Measurements from ENCODE around the gene UBE2V1. TPM values are rescaled to one million over a fixed set of nuclear protein-coding genes. Genes with fewer than 3 reads are reported as not detected.
A peak's percentile ranks its signal among the peaks of the same experiment; 100 is the strongest.

UBE2V1 gene
- total and polyA plus RNA-seq, 2 donors (not counting 1 experiment from before 2014, with no cell fraction given), result 69.2 to 158 TPM

DNA sequence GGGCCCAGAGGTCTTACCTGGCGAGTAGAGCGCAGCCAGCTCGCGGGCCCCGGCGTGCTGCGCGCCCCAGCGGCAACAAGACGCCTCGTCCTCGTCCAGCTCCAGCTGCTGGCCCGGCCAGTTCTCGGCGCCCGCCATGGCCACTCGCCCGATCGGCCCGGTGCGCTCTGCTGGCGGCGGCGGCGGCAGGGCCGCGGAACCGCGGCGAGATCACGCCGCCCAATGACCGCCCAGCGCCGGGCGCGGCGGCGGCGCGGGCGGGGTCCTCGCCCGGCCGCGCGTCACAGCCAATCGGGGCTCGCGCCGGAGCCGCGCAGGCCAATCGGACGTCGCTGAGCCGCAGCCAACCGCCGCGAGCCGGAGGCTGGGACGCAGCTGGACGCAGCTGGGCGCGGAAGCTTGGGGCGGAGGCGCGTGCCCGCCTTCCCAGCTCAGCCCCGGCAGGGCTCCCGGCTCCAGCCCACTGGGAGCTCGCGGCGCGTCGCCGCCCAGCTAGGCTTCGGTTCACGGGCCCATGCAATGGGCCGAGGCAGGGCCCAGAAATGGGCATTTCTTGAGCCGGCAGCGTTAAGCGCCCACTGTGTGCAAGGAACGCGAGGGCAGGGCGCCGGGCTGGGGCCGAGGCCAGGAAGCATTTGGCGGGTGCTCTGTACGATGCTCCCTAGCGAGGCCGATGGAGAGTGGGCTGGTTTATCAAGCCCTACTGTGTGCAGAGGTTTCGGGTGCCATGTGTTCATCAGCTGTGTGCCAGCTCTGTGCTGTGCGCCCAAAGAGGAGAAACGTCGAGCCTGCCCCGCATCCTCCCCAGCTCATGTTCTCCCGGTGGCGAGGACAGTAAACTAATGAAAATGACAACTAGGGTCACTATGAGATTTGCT is 40.8 kb upstream of the UBE2V1 start, which contains the start of gene PEDS1:
Gene PEDS1 (minus strand): TSS at position 224 of the 878 bp plus-strand sequence. CDS start 86 bp downstream, at position 138.
- H3K27me3 ChIP-seq (replicated peaks in 1 of 4; ENCODE audit: control extremely low read depth in 1 of 4, control insufficient read depth in 3 of 4, insufficient read depth in 4 of 4, low read length in 3 of 4), result no peaks in the 10 kb centered on the region
- no peak for TF ChIP-seq CTCF (IDR thresholded peaks at IDR 0.05)
- ATAC-seq (ENCODE audit: low read depth), result peak; percentile 98
- CTCF ChIA-PET, result interaction anchor here (0.9 to 6.8 kb wide), 15 partner anchors 10 to 175 kb away, joined by 3 to 40 read pairs (median 5); partner anchors contain the start of genes CEBPB and UBE2V1
- POLR2A ChIA-PET, result interaction anchor here (0.7 to 2.3 kb wide), 7 partner anchors 9 to 218 kb away, joined by 3 to 10 read pairs (median 4); partner anchors contain the start of gene RNF114
- H3K4me3 Mint-ChIP-seq, result peak within 1 kb of the TSS; percentile 77
- peaks cover 11% of the 10 kb centered on the region for H4K20me1 ChIP-seq (ENCODE audit: control insufficient read depth, insufficient read depth, low read length, poor library complexity, severe bottlenecking)
- 4% methylated on average over 99 of the region's 99 CpGs for WGBS (ENCODE audit: insufficient coverage)
- intact Hi-C loops (cut with micrococcal nuclease), result loop anchor here (1.0 kb wide), 2 partner anchors 13 to 40 kb away; partner anchors contain the start of gene UBE2V1
- peak within 1 kb of the TSS; percentile 90 for H3K4me2 ChIP-seq (replicated peaks; ENCODE audit: low read depth, low read length, poor library complexity, severe bottlenecking)
- H3K4me1 ChIP-seq (ENCODE audit: control insufficient read depth in 2 of 2, insufficient read depth in 2 of 2, low read length in 2 of 2), result peaks cover 18 to 24% of the 10 kb centered on the region in 2 donors
- peak; percentile 89 for DNase-seq
- peaks cover 0 to 7% of the 10 kb centered on the region in 2 experiments for H3K36me3 ChIP-seq (replicated peaks in 1 of 2; ENCODE audit: control extremely low read depth in 1 of 2, control insufficient read depth in 1 of 2, extremely low read depth in 1 of 2, insufficient read depth in 2 of 2, low read length in 1 of 2)
- H3K27me3 Mint-ChIP-seq, result no peaks in the 10 kb centered on the region
- H3K4me1 Mint-ChIP-seq, result peaks cover 38% of the 10 kb centered on the region
- H3K9ac ChIP-seq (ENCODE audit: low read length), result peak within 1 kb of the TSS; percentile 85
- peak within 1 kb of the TSS; percentile 63 to 85 for H3K27ac ChIP-seq (ENCODE audit: low read length in 2 of 2)
- peak within 1 kb of the TSS; percentile 71 to 96 (median 87) for H3K4me3 ChIP-seq (ENCODE audit: control extremely low read depth in 1 of 5, extremely low read depth in 1 of 5, insufficient read depth in 1 of 5, low read depth in 2 of 5, low read length in 4 of 5)
- H2AFZ ChIP-seq (ENCODE audit: insufficient read depth, low read depth, low read length, poor library complexity, severe bottlenecking), result peak within 1 kb of the TSS; percentile 92
- H3K9me3 ChIP-seq (ENCODE audit: control extremely low read depth in 1 of 3, control insufficient read depth in 2 of 3, insufficient read depth in 1 of 3, low read length in 2 of 3), result no peaks in the 10 kb centered on the region
- H3K9me3 Mint-ChIP-seq (ENCODE audit: insufficient read depth), result no peaks in the 10 kb centered on the region
- peaks cover 42% of the 10 kb centered on the region for H3K79me2 ChIP-seq (ENCODE audit: control insufficient read depth, insufficient read depth, low read length)
- peak within 1 kb of the TSS; percentile 86 for H3K27ac Mint-ChIP-seq

GRCh38 chr20:50153153-50153499 is 40.2 kb upstream of the UBE2V1 start:
- Histone ChIP-seq H3K36me3 (replicated peaks in 1 of 2; ENCODE audit: control extremely low read depth in 1 of 2, control insufficient read depth in 1 of 2, extremely low read depth in 1 of 2, insufficient read depth in 2 of 2, low read length in 1 of 2) (peaks cover 0 to 7% of the 10 kb centered on the region in 2 experiments), H4K20me1 (ENCODE audit: control insufficient read depth, insufficient read depth, low read length, poor library complexity, severe bottlenecking) (peaks cover 11% of the 10 kb centered on the region), H3K27me3 (replicated peaks in 1 of 4; ENCODE audit: control extremely low read depth in 1 of 4, control insufficient read depth in 3 of 4, insufficient read depth in 4 of 4, low read length in 3 of 4) (no peaks in the 10 kb centered on the region), H3K79me2 (ENCODE audit: control insufficient read depth, insufficient read depth, low read length) (peaks cover 46% of the 10 kb centered on the region), H3K4me2 (replicated peaks; ENCODE audit: low read depth, low read length, poor library complexity, severe bottlenecking) (peak overlapping the region; percentile 90), H3K9ac (ENCODE audit: low read length) (peak overlapping the region; percentile 85), H2AFZ (ENCODE audit: insufficient read depth, low read depth, low read length, poor library complexity, severe bottlenecking) (peak overlapping the region; percentile 76), H3K27ac (ENCODE audit: low read length in 2 of 2) (peak overlapping the region; percentile 59 to 85), H3K4me3 (ENCODE audit: control extremely low read depth in 1 of 5, extremely low read depth in 1 of 5, insufficient read depth in 1 of 5, low read depth in 2 of 5, low read length in 4 of 5) (peak overlapping the region; percentile 71 to 96 (median 87)), H3K4me1 (ENCODE audit: control insufficient read depth in 2 of 2, insufficient read depth in 2 of 2, low read length in 2 of 2) (peaks cover 18 to 24% of the 10 kb centered on the region in 2 donors), H3K9me3 (ENCODE audit: control extremely low read depth in 1 of 3, control insufficient read depth in 2 of 3, insufficient read depth in 1 of 3, low read length in 2 of 3) (no peaks in the 10 kb centered on the region)
- ChIA-PET CTCF (interaction anchor here (0.7 to 6.8 kb wide), 13 partner anchors 9 to 174 kb away, joined by 3 to 40 read pairs (median 7); partner anchors contain the start of gene UBE2V1), POLR2A (interaction anchor here (1.2 to 2.3 kb wide), 4 partner anchors 13 to 218 kb away, joined by 3 to 10 read pairs (median 7); partner anchors contain the start of gene RNF114)
- DNase-seq (no peak), ATAC-seq (ENCODE audit: low read depth) (no peak)
- TF ChIP-seq CTCF (IDR thresholded peaks at IDR 0.05) (no peak), EZH2 (IDR thresholded peaks at IDR 0.05; ENCODE audit: borderline replicate concordance, insufficient read depth, low read depth, low read length, poor library complexity, severe bottlenecking) (no peak)
- no peaks in the 10 kb centered on the region for H3K27me3 Mint-ChIP-seq
- H3K4me3 Mint-ChIP-seq, result peak overlapping the region; percentile 77
- intact Hi-C loops (cut with micrococcal nuclease), result loop anchor here (1.0 kb wide), 2 partner anchors 13 to 40 kb away; partner anchors contain the start of gene UBE2V1
- WGBS (ENCODE audit: insufficient coverage), result 1% methylated on average over 18 of the region's 18 CpGs
- H3K27ac Mint-ChIP-seq, result peak overlapping the region; percentile 86
- H3K4me1 Mint-ChIP-seq, result peaks cover 43% of the 10 kb centered on the region
- no peaks in the 10 kb centered on the region for H3K9me3 Mint-ChIP-seq (ENCODE audit: insufficient read depth)
